HG02885 (cell line): ENCODE data around the gene UGT2A3.

Experiments
- ATAC-seq: cut with Tn5 transposase; IDR thresholded peaks from one replicate; pipeline ENCODE4 v1.9.1; 2021; ENCODE audit warnings: mild to moderate bottlenecking; ENCODE audit not compliant: unreplicated experiment, poor library complexity

Gene UGT2A3

GRCh38 chr4:68921051-68921450 lies 30.6 kb downstream of the UGT2A3 start:
- ATAC-seq, result no peak

GRCh38 chr4:68917016-68917415 lies 34.6 kb downstream of the UGT2A3 start:
- ATAC-seq, result no peak

- ATAC-seq, result no peak
These were observed 38.8 kb downstream of the UGT2A3 start for GRCh38 chr4:68912807-68913206.

- no peak for ATAC-seq
These were observed 42.2 kb downstream of the UGT2A3 start for GRCh38 chr4:68909385-68909784.

GRCh38 chr4:68907788-68908700 lies 43.6 kb downstream of the UGT2A3 start:
- ATAC-seq, result no peak

- ATAC-seq, result no peak
These were observed 44.4 kb downstream of the UGT2A3 start for GRCh38 chr4:68907245-68907644.

- ATAC-seq, result no peak
These were observed 44.8 kb downstream of the UGT2A3 start for GRCh38 chr4:68906780-68907137.

GRCh38 chr4:68905939-68906779 lies 45.4 kb downstream of the UGT2A3 start:
- no peak for ATAC-seq

- ATAC-seq, result no peak
These were observed 46.0 kb downstream of the UGT2A3 start for GRCh38 chr4:68905598-68905938.

- peak; percentile 66 for ATAC-seq
These were observed 46.8 kb downstream of the UGT2A3 start for GRCh38 chr4:68904786-68905185.

- ATAC-seq, result no peak
These were observed 54.9 kb downstream of the UGT2A3 start for GRCh38 chr4:68896749-68897148.

GRCh38 chr4:68895561-68896198 lies 55.9 kb downstream of the UGT2A3 start:
- no peak for ATAC-seq

- no peak for ATAC-seq
These were observed 58.7 kb downstream of the UGT2A3 start for GRCh38 chr4:68892861-68893260.

- no peak for ATAC-seq
These were observed 59.9 kb downstream of the UGT2A3 start for GRCh38 chr4:68891678-68892077.

- ATAC-seq, result no peak
These were observed 66.1 kb downstream of the UGT2A3 start for GRCh38 chr4:68885545-68885944.

GRCh38 chr4:68883870-68884269 lies 67.7 kb downstream of the UGT2A3 start:
- ATAC-seq, result no peak
